Ascending aorta (tissue), 2 donors: ENCODE measurements around the gene KMT5C. TPM values are rescaled to one million over a fixed set of nuclear protein-coding genes. Genes with fewer than 3 reads are reported as not detected.
A peak's percentile ranks its signal among the peaks of the same experiment; 100 is the strongest.

Experiments
- DNase-seq, 2 donors: peaks; one replicate each; pipeline ENCODE4 v3.0.0-alpha.2; 2019; ENCODE audit warnings: low spot score in 2 of 2
- H3K27ac ChIP-seq, 2 donors: fragments of 200-600 bp; sonication (generic); one replicate each; pipeline ENCODE4 v1.5.1; 2016 to 2017; ENCODE audit warnings: mild to moderate bottlenecking in 1 of 2
- H3K27me3 ChIP-seq: fragments of 200-600 bp; sonication (generic); one replicate; pipeline ENCODE4 v1.5.1; 2017
- H3K36me3 ChIP-seq, 2 donors: fragments of 200-600 bp; sonication (generic); one replicate each; pipeline ENCODE4 v1.5.1; 2016
- H3K4me1 ChIP-seq, 2 donors: fragments of 200-600 bp; sonication (generic); one replicate each; pipeline ENCODE4 v1.5.1; 2016 to 2017; ENCODE audit warnings: mild to moderate bottlenecking in 1 of 2
- H3K4me3 ChIP-seq, 2 donors: fragments of 200-600 bp; sonication (generic); one replicate each; pipeline ENCODE4 v1.5.1; 2016 to 2017; ENCODE audit warnings: mild to moderate bottlenecking in 1 of 2
- H3K9me3 ChIP-seq, 2 donors: fragments of 200-600 bp; sonication (generic); one replicate each; pipeline ENCODE4 v1.5.1; 2016
- CTCF ChIP-seq, 3 experiments: fragments of 200-600 bp in 2 of 3; fragments of 450-650 bp in 1 of 3; sonication (generic) in 2 of 3; IDR thresholded peaks; one replicate each; pipeline ENCODE4 v1.5.1; 2016 to 2019; ENCODE audit warnings: antibody characterized with exemption in 3 of 3, mild to moderate bottlenecking in 1 of 3, moderate library complexity in 1 of 3
- intact Hi-C: fragments of 100-400 bp; cut with DNase I; formaldehyde crosslinking; loops from one replicate; pipeline ENCODE4 v1.15.1; 2023
- total RNA-seq: library from RNA; depleted of rRNA; stranded (reverse); fragments of >200 nt; gene quantifications from one replicate; pipeline ENCODE4 v1.1.0, GENCODE V29; 2016

Gene KMT5C
- total RNA-seq, 1 donor from 2014 or later = 21.7 TPM

DNA sequence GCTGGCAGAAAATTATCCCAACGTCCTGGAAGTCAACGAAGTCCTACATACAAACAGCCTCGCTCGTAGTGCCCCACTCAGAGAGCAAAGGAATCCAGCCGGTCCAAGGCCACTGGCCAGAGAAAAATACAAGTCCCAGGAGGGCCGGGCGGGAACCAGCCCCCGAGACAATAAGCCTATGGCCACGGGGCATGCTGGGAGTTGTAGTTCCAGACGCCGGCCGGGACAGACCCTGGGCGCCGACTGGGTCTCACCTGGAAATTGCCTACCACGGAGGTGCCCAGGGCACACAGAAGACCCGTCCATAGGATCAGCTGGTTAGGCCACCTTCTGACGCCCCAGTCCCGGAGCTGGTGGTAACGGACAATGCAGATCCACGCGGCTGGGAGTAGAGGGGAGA, 19.9 kb upstream of the KMT5C start:
- H3K4me1 ChIP-seq = no peaks in the 10 kb centered on the region
- DNase-seq = no peak
- H3K4me3 ChIP-seq = no peak overlapping the region
- no peak for TF ChIP-seq CTCF (IDR thresholded peaks at IDR 0.05)
- intact Hi-C loops = no loop called here
- H3K27ac ChIP-seq = no peak overlapping the region
- H3K27me3 ChIP-seq = no peaks in the 10 kb centered on the region
- H3K36me3 ChIP-seq = no peaks in the 10 kb centered on the region
- no peaks in the 10 kb centered on the region for H3K9me3 ChIP-seq

- no peak for DNase-seq
- H3K27me3 ChIP-seq = no peaks in the 10 kb centered on the region
- H3K36me3 ChIP-seq = no peaks in the 10 kb centered on the region
- no peak for TF ChIP-seq CTCF (IDR thresholded peaks at IDR 0.05)
- intact Hi-C loops = no loop called here
- no peak overlapping the region for H3K4me3 ChIP-seq
- no peaks in the 10 kb centered on the region for H3K4me1 ChIP-seq
- no peaks in the 10 kb centered on the region for H3K9me3 ChIP-seq
- no peak overlapping the region for H3K27ac ChIP-seq
Measured at GRCh38 chr19:55320844-55321419, 18.7 kb upstream of the KMT5C start.

- Histone ChIP-seq H3K36me3 (no peaks in the 10 kb centered on the region), H3K4me3 (no peak overlapping the region), H3K9me3 (no peaks in the 10 kb centered on the region), H3K27ac (no peak overlapping the region), H3K27me3 (no peaks in the 10 kb centered on the region), H3K4me1 (no peaks in the 10 kb centered on the region)
- TF ChIP-seq CTCF (IDR thresholded peaks at IDR 0.05) = no peak
- no peak for DNase-seq
- intact Hi-C loops = no loop called here
Measured at GRCh38 chr19:55321466-55322137, 18.1 kb upstream of the KMT5C start.

DNA sequence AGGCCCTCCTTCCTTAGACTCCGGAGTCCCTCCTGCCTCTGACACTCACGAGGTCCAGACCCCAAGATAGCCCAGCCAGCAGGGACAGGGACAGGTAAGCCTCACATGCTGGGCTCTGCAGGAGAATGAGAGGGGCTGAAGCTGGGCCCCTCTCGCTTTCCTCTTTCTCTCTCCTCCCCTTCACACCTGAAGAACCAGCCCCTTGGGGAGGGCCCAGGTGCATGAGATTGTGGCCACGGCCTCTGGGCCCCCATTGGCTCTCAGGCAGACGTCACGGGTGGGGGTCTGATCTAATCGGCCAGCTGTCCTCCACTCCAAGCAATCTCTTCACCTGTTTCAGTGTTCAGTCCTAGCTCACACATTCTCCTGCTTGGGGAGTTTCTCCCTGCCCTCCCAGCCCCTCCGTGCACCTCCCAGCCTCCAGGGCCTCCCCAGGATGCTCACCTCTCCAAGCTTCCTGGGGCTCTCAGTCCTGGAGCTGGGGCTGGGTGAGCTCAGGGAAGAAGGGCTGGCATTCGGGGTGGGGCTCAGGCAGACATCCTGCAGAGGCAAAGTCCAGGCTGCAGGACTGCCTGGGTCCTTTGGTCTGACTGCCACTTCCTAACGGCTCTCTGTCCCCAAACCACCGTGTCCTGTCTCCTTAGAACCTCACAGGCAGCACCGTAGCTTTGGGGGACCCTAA, 17.3 kb upstream of the KMT5C start:
- Histone ChIP-seq H3K9me3 (no peaks in the 10 kb centered on the region), H3K27me3 (no peaks in the 10 kb centered on the region), H3K4me3 (no peak overlapping the region), H3K36me3 (no peaks in the 10 kb centered on the region), H3K27ac (no peak overlapping the region), H3K4me1 (no peaks in the 10 kb centered on the region)
- TF ChIP-seq CTCF (IDR thresholded peaks at IDR 0.05) = no peak
- DNase-seq = no peak
- intact Hi-C loops = no loop called here

DNA sequence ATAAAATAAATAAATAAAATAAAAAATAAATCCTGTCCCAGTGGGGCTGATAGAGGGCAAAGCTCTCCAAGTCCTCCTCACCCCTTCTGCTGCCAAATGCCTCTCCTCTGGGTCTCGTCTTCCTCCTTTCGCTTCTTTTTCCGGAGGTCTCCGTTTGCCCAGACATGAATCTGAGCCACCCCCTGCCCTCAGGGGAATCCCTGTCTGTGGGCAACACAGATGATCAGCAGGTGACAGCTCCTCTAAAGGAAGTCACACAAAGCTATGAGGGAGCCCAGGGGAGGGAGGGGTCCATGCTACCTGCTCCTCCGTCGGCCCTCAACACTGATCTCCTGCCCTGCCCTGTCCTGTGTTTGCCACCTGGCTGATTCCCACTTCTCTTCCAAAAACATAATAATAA, 15.0 kb upstream of the KMT5C start:
- Histone ChIP-seq H3K27ac (peak overlapping the region in 1 of 2 donors; percentile 21), H3K27me3 (no peaks in the 10 kb centered on the region), H3K4me3 (no peak overlapping the region), H3K9me3 (no peaks in the 10 kb centered on the region), H3K4me1 (peaks cover 0 to 4% of the 10 kb centered on the region in 2 donors), H3K36me3 (no peaks in the 10 kb centered on the region)
- DNase-seq = no peak
- intact Hi-C loops = no loop called here
- no peak for TF ChIP-seq CTCF (IDR thresholded peaks at IDR 0.05)
